HEK293 (cell line): Measurements from ENCODE around the gene DMWD.

Experiments used
- CTCF ChIA-PET: fragments of 350-600 bp; formaldehyde crosslinking; extraction: SDS; loops from one replicate; lab custom pipeline; 2021; ENCODE audit warnings: antibody characterized with exemption; lab: Yijun Ruan, JAX
- POLR2A ChIA-PET: fragments of 300-600 bp; formaldehyde crosslinking; extraction: SDS; loops from one replicate; lab custom pipeline; 2020; ENCODE audit warnings: antibody characterized with exemption, inconsistent platforms; lab: Yijun Ruan, JAX
- H3K27ac ChIP-seq: fragments of 200-500 bp; sonication (Bioruptor generic); 2 replicates; pipeline ENCODE4 v1.5.1; 2014; ENCODE audit warnings: low read depth, low read length, control low read depth, inconsistent platforms; ENCODE audit errors: extremely low read depth
- H3K36me3 ChIP-seq, 2 experiments: fragments of 200-500 bp in 1 of 2; sonication (Bioruptor generic) in 1 of 2; 1 replicate in 1 of 2; 2 replicates in 1 of 2; pipeline ENCODE4 v1.5.1; 2014 to 2017; ENCODE audit warnings: inconsistent platforms in 2 of 2, low read length in 2 of 2; ENCODE audit not compliant: control insufficient read depth in 2 of 2, insufficient read depth in 1 of 2
- H3K4me1 ChIP-seq: fragments of 200-500 bp; sonication (Bioruptor generic); 2 replicates; pipeline ENCODE4 v1.5.1; 2014; ENCODE audit warnings: mild to moderate bottlenecking, low read length, inconsistent platforms; ENCODE audit not compliant: control insufficient read depth, insufficient read depth
- H3K4me3 ChIP-seq: 2 replicates; pipeline ENCODE4 v1.5.1; 2011; ENCODE audit warnings: low read depth, mild to moderate bottlenecking, control low read depth, low read length, moderate library complexity
- H3K9me3 ChIP-seq: fragments of 200-500 bp; sonication (Bioruptor generic); 2 replicates; pipeline ENCODE4 v1.5.1; 2014; ENCODE audit warnings: low read depth, low read length, inconsistent platforms; ENCODE audit not compliant: control insufficient read depth, insufficient read depth
- GFI1B ChIP-seq: fragments of 450-650 bp; formaldehyde crosslinking; IDR thresholded peaks from 2 replicates; pipeline ENCODE4 v1.5.1; 2016; ENCODE audit warnings: missing biosample characterization, missing genetic modification characterization
- GLI4 ChIP-seq: fragments of 450-650 bp; formaldehyde crosslinking; IDR thresholded peaks from 2 replicates; pipeline ENCODE4 v1.5.1; 2016; ENCODE audit warnings: missing biosample characterization, missing genetic modification characterization
- GLIS1 ChIP-seq: fragments of 450-650 bp; formaldehyde crosslinking; IDR thresholded peaks from 2 replicates; pipeline ENCODE4 v1.5.1; 2016; ENCODE audit warnings: missing biosample characterization, missing genetic modification characterization
- KLF8 ChIP-seq: fragments of 450-650 bp; formaldehyde crosslinking; IDR thresholded peaks from 2 replicates; pipeline ENCODE4 v1.5.1; 2016; ENCODE audit warnings: missing biosample characterization, missing genetic modification characterization
- OVOL3 ChIP-seq: fragments of 450-650 bp; formaldehyde crosslinking; IDR thresholded peaks from 2 replicates; pipeline ENCODE4 v1.5.1; 2016; ENCODE audit warnings: missing biosample characterization, missing genetic modification characterization
- SALL2 ChIP-seq: fragments of 450-650 bp; formaldehyde crosslinking; IDR thresholded peaks from 2 replicates; pipeline ENCODE4 v1.5.0; 2017; ENCODE audit warnings: missing biosample characterization, mild to moderate bottlenecking, missing genetic modification characterization, borderline replicate concordance
- ZNF16 ChIP-seq: fragments of 450-650 bp; formaldehyde crosslinking; IDR thresholded peaks from 2 replicates; pipeline ENCODE4 v1.5.1; 2016; ENCODE audit warnings: low read depth, missing biosample characterization, missing genetic modification characterization
- ZNF169 ChIP-seq: fragments of 450-650 bp; formaldehyde crosslinking; IDR thresholded peaks from 2 replicates; pipeline ENCODE4 v1.5.1; 2016; ENCODE audit warnings: missing biosample characterization, missing genetic modification characterization
- ZNF292 ChIP-seq: fragments of 450-650 bp; formaldehyde crosslinking; IDR thresholded peaks from 2 replicates; pipeline ENCODE4 v1.5.1; 2016; ENCODE audit warnings: low read depth, missing biosample characterization, missing genetic modification characterization, borderline replicate concordance
- ZNF350 ChIP-seq: fragments of 450-650 bp; formaldehyde crosslinking; IDR thresholded peaks from 2 replicates; pipeline ENCODE4 v1.5.0; 2017; ENCODE audit warnings: missing biosample characterization, mild to moderate bottlenecking, missing genetic modification characterization
- ZNF501 ChIP-seq: fragments of 450-650 bp; formaldehyde crosslinking; IDR thresholded peaks from 2 replicates; pipeline ENCODE4 v1.5.1; 2016; ENCODE audit warnings: missing biosample characterization, missing genetic modification characterization
- ZNF518A ChIP-seq: fragments of 450-650 bp; formaldehyde crosslinking; conservative IDR thresholded peaks from 2 replicates; pipeline ENCODE4 v1.5.1; 2016; ENCODE audit warnings: low read depth, missing biosample characterization, missing genetic modification characterization
- ZNF549 ChIP-seq: fragments of 450-650 bp; IDR thresholded peaks from 2 replicates; pipeline ENCODE4 v1.5.1; 2018; ENCODE audit warnings: missing biosample characterization, missing genetic modification characterization, mild to moderate bottlenecking, inconsistent platforms, moderate library complexity
- ZNF610 ChIP-seq: fragments of 450-650 bp; formaldehyde crosslinking; IDR thresholded peaks from 2 replicates; pipeline ENCODE4 v1.5.1; 2016; ENCODE audit warnings: missing biosample characterization, missing genetic modification characterization, borderline replicate concordance
- ZNF660 ChIP-seq: fragments of 450-650 bp; IDR thresholded peaks from 2 replicates; pipeline ENCODE4 v1.5.1; 2018; ENCODE audit warnings: missing biosample characterization, mild to moderate bottlenecking, missing genetic modification characterization
- ZNF664 ChIP-seq: fragments of 450-650 bp; formaldehyde crosslinking; IDR thresholded peaks from 2 replicates; pipeline ENCODE4 v1.5.1; 2016; ENCODE audit warnings: missing biosample characterization, missing genetic modification characterization
- ZNF843 ChIP-seq: fragments of 450-650 bp; formaldehyde crosslinking; IDR thresholded peaks from 2 replicates; pipeline ENCODE4 v1.5.1; 2016; ENCODE audit warnings: missing biosample characterization, missing genetic modification characterization
- ZSCAN23 ChIP-seq: fragments of 450-650 bp; formaldehyde crosslinking; IDR thresholded peaks from 2 replicates; pipeline ENCODE4 v1.5.1; 2016; ENCODE audit warnings: missing biosample characterization, missing genetic modification characterization
- TF ChIP-seq, protein P1 (sequence below): fragments of 450-650 bp; formaldehyde crosslinking; IDR thresholded peaks from 2 replicates; pipeline ENCODE4 v1.5.1; 2017; ENCODE audit warnings: missing biosample characterization, missing genetic modification characterization
- TF ChIP-seq, protein P2 (sequence below): fragments of 450-650 bp; formaldehyde crosslinking; IDR thresholded peaks from 2 replicates; pipeline ENCODE4 v1.5.1; 2016; ENCODE audit warnings: missing biosample characterization, missing genetic modification characterization
- TF ChIP-seq, protein P3 (sequence below): IDR thresholded peaks from 2 replicates; pipeline ENCODE4 v1.6.1; 2011; ENCODE audit warnings: mild to moderate bottlenecking, low read depth, low read length, borderline replicate concordance

DMWD gene

GRCh38 chr19:45794627-45795026, 2.0 kb upstream of the DMWD start:
- Histone ChIP-seq H3K27ac (no peak overlapping the region), H3K4me1 (peaks cover 16% of the 10 kb centered on the region), H3K4me3 (no peak overlapping the region), H3K36me3 (peaks cover 6 to 10% of the 10 kb centered on the region in 2 experiments; a peak in 2 of 3 replicates), H3K9me3 (no peaks in the 10 kb centered on the region)
- CTCF ChIA-PET: interaction anchor here (0.5 to 1.4 kb wide), 7 partner anchors 22 to 1188 kb away, joined by 3 to 6 read pairs (median 4); partner anchors contain the start of genes FBXO46 and SIX5
- TF ChIP-seq ZNF549 (tag by site-specific recombination) (no peak), ZNF16 (tag by site-specific recombination) (peak; percentile 85)
- POLR2A ChIA-PET: interaction anchor here (0.6 to 1.1 kb wide), 2 partner anchors 12 to 25 kb away, joined by 3 read pairs; partner anchors contain the start of genes DMPK and SIX5

- Histone ChIP-seq H3K4me3 (no peak overlapping the region), H3K9me3 (no peaks in the 10 kb centered on the region), H3K36me3 (peaks cover 13 to 17% of the 10 kb centered on the region in 2 experiments), H3K4me1 (peaks cover 13% of the 10 kb centered on the region), H3K27ac (no peak overlapping the region)
- ChIA-PET POLR2A (interaction anchor here (0.6 to 1.5 kb wide), 2 partner anchors 11 to 102 kb away, joined by 3 to 7 read pairs; partner anchors contain the start of genes DMPK and QPCTL), CTCF (interaction anchor here (0.8 to 1.4 kb wide), 2 partner anchors 13 to 23 kb away, joined by 5 to 6 read pairs; no protein-coding TSS in a partner anchor)
- no peak for TF ChIP-seq KLF8 (tag by site-specific recombination)
- TF ChIP-seq ZSCAN23 (tag by site-specific recombination): no peak
- TF ChIP-seq, protein P1, sequence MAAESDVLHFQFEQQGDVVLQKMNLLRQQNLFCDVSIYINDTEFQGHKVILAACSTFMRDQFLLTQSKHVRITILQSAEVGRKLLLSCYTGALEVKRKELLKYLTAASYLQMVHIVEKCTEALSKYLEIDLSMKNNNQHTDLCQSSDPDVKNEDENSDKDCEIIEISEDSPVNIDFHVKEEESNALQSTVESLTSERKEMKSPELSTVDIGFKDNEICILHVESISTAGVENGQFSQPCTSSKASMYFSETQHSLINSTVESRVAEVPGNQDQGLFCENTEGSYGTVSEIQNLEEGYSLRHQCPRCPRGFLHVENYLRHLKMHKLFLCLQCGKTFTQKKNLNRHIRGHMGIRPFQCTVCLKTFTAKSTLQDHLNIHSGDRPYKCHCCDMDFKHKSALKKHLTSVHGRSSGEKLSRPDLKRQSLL (tag by site-specific recombination): no peak
- no peak for TF ChIP-seq ZNF610 (tag by site-specific recombination)
- no peak for TF ChIP-seq ZNF169 (tag by site-specific recombination)
- TF ChIP-seq ZNF518A (tag by site-specific recombination): no peak
- TF ChIP-seq ZNF292 (tag by site-specific recombination): no peak
- no peak for TF ChIP-seq SALL2 (tag by site-specific recombination)
- TF ChIP-seq ZNF350: no peak
- TF ChIP-seq ZNF660 (tag by site-specific recombination): no peak
- no peak for TF ChIP-seq ZNF664 (tag by site-specific recombination)
- no peak for TF ChIP-seq OVOL3
- no peak for TF ChIP-seq ZNF501 (tag by site-specific recombination)
These were observed 1.2 kb upstream of the DMWD start for GRCh38 chr19:45793876-45794275.

DNA sequence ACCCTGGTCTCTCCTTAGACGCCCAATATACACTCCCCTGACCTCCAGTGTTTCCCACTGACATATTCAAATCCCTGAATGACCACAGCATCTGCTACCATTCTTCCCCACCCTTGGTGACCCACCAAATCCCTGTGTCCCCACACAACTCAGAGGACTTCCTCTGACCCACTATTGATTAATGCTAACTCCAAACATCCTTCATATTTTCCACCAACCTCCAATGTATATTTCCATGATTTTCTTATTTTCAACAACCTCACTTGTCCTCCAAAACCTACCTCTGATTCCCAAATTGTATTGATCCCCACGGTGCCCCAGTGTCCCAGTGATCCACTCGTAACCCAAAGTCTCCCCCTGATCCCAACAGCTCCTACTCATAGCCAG, 526 bp upstream of the DMWD start:
- Histone ChIP-seq H3K27ac (no peak overlapping the region), H3K9me3 (no peaks in the 10 kb centered on the region), H3K4me1 (peaks cover 13% of the 10 kb centered on the region), H3K36me3 (peaks cover 20 to 24% of the 10 kb centered on the region in 2 experiments), H3K4me3 (no peak overlapping the region)
- ChIA-PET POLR2A (interaction anchor here (0.6 to 2.2 kb wide), 14 partner anchors 9 to 337 kb away, joined by 3 to 40 read pairs (median 4); partner anchors contain the start of genes DMPK, QPCTL, RSPH6A and SIX5), CTCF (interaction anchor here (0.6 to 2.3 kb wide), 7 partner anchors 9 to 99 kb away, joined by 3 to 18 read pairs (median 3); partner anchors contain the start of genes DMPK and SIX5)
- TF ChIP-seq GLIS1 (no peak), ZNF843 (tag by site-specific recombination) (0 out of 2 replicates have a peak, but pooled peaks have one; percentile 14), GLI4 (tag by site-specific recombination) (no peak), GFI1B (tag by site-specific recombination) (no peak)
- TF ChIP-seq, protein P2, sequence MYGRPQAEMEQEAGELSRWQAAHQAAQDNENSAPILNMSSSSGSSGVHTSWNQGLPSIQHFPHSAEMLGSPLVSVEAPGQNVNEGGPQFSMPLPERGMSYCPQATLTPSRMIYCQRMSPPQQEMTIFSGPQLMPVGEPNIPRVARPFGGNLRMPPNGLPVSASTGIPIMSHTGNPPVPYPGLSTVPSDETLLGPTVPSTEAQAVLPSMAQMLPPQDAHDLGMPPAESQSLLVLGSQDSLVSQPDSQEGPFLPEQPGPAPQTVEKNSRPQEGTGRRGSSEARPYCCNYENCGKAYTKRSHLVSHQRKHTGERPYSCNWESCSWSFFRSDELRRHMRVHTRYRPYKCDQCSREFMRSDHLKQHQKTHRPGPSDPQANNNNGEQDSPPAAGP: no peak
- TF ChIP-seq, protein P3, sequence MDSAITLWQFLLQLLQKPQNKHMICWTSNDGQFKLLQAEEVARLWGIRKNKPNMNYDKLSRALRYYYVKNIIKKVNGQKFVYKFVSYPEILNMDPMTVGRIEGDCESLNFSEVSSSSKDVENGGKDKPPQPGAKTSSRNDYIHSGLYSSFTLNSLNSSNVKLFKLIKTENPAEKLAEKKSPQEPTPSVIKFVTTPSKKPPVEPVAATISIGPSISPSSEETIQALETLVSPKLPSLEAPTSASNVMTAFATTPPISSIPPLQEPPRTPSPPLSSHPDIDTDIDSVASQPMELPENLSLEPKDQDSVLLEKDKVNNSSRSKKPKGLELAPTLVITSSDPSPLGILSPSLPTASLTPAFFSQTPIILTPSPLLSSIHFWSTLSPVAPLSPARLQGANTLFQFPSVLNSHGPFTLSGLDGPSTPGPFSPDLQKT: no peak
